Adrenal gland (tissue), 12 donors: ENCODE data around the gene TPD52L3. TPM values are rescaled to one million over a fixed set of nuclear protein-coding genes. Genes with fewer than 3 reads are reported as not detected.

ENCODE experiments used
- DNase-seq, 7 donors: peaks; one replicate each; pipeline ENCODE4 v3.0.0-alpha.2; 2019 to 2020
- H3K27ac ChIP-seq, 5 donors: fragments of 200-600 bp; sonication (generic) in 4 of 5; 1 replicate in 3 of 5; 2 replicates in 2 of 5; pipeline versions ENCODE4 v1.5.1 to v1.8.0; 2016 to 2020; ENCODE audit warnings: mild to moderate bottlenecking in 1 of 5
- H3K27me3 ChIP-seq: fragments of 200-600 bp; 2 replicates; pipeline ENCODE4 v1.8.0; 2021
- H3K36me3 ChIP-seq, 2 donors: fragments of 200-600 bp; replicated peaks in 1 of 2; 1 replicate in 1 of 2; 2 replicates in 1 of 2; pipeline versions ENCODE4 v1.5.1 to v1.8.0; 2018 to 2022
- H3K4me1 ChIP-seq, 2 donors: fragments of 200-600 bp; replicated peaks in 1 of 2; 1 replicate in 1 of 2; 2 replicates in 1 of 2; pipeline versions ENCODE4 v1.5.1 to v1.8.0; 2018 to 2021
- H3K4me3 ChIP-seq, 4 donors: fragments of 200-600 bp; sonication (generic) in 3 of 4; one replicate each; pipeline ENCODE4 v1.5.1; 2016 to 2018
- H3K9me3 ChIP-seq, 3 donors: fragments of 200-600 bp; sonication (generic) in 1 of 3; replicated peaks in 1 of 3; 1 replicate in 2 of 3; 2 replicates in 1 of 3; pipeline versions ENCODE4 v1.5.1 to v1.8.0; 2016 to 2021
- POLR2A ChIP-seq, 2 donors: fragments of 450-650 bp; IDR thresholded peaks; one replicate each; pipeline ENCODE4 v1.6.1; 2017; ENCODE audit warnings: antibody characterized with exemption in 2 of 2, mild to moderate bottlenecking in 2 of 2, moderate library complexity in 1 of 2
- WGBS, 4 donors: extraction: QIAGEN DNeasy Blood & Tissue Kit in 2 of 4; methylation state at CpG; one replicate each; pipeline versions ENCODE4 v1.1.5 to v1.1.7; 2013 to 2017; 5-methylcytosine and 5-hydroxymethylcytosine counted together
- intact Hi-C, 2 donors: fragments of 100-400 bp; cut with DNase I; formaldehyde crosslinking; loops; one replicate each; pipeline versions ENCODE4 v1.14.1 to v1.15.0; 2022 to 2023
- polyA plus RNA-seq, 3 donors: library from polyadenylated mRNA; stranded (reverse); fragments of 200-250 nt in 2 of 3; fragments of 350-450 nt in 1 of 3; fragmentation: Illumina TruSeq in 1 of 3; extraction: RNeasy Lipid Tissue Mini Kit (QIAGEN cat#74804) in 1 of 3; gene quantifications; one replicate each; pipeline ENCODE4 v1.2.3, GENCODE V29; 2013 to 2014
- total RNA-seq, 9 donors: library from RNA; depleted of rRNA in 4 of 9; stranded (reverse); fragments of >200 nt in 4 of 9; fragments of 120-200 nt in 1 of 9; fragmentation: NEBNext Ultra II Directional in 1 of 9; extraction: Animal tissue kit (Norgen Biotek cat#: 25700) in 1 of 9; gene quantifications; one replicate each; pipeline versions ENCODE4 v1.1.0 to v1.2.4, GENCODE V29; 2013 to 2023
- TF ChIP-seq, protein P1 (sequence below), 6 experiments: fragments of 450-650 bp in 4 of 6; fragments of 200-600 bp in 2 of 6; sonication (generic) in 1 of 6; IDR thresholded peaks; 1 replicate in 5 of 6; 2 replicates in 1 of 6; pipeline versions ENCODE4 v1.5.1 to v1.8.0; 2016 to 2021; ENCODE audit warnings: antibody characterized with exemption in 6 of 6, mild to moderate bottlenecking in 2 of 6, moderate library complexity in 1 of 6
- donor health status: healthy with polysubstance abuse.
- donor health status: Bipolar disorder and iron deficiency.
- donor health status: DM: yes; HTN: yes; CAD: no.
- donor health status: DM: no; HTN: no; CAD: no.
- donor health status: DM: no; HTN: no; CAD: no.
- donor health status: DM: yes; HTN: yes; CAD: no.

Gene TPD52L3
- total and polyA plus RNA-seq, 12 donors, result not detected

DNA sequence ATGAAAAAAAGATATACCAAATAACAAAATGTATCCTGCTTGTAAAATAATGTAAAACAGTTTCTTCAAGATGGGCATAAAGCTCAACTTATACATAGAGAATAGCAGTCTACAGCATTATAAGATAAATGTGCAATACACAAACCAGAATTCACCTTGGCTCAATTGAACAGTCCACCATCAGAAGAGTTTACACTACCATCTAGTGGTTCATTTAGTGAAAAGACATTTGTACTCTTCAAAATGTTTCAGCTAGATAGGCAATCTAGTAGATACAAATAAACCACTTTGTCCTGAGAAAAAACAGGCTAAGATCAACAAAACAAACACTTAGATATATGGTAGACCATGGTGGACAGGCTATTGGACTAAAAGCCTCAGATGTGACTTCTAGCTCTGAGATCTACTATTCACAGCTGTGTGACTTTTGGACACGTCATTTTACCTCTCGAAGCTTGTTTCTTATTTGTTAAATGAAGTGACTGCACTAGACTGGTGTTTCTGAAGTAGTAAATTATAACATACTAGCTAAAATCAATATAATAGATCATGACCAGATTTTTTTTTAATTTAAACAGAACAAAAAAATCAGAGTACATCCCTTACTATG is 22.1 kb upstream of the TPD52L3 start:
- no peaks in the 10 kb centered on the region for H3K4me1 ChIP-seq
- TF ChIP-seq, protein P1, sequence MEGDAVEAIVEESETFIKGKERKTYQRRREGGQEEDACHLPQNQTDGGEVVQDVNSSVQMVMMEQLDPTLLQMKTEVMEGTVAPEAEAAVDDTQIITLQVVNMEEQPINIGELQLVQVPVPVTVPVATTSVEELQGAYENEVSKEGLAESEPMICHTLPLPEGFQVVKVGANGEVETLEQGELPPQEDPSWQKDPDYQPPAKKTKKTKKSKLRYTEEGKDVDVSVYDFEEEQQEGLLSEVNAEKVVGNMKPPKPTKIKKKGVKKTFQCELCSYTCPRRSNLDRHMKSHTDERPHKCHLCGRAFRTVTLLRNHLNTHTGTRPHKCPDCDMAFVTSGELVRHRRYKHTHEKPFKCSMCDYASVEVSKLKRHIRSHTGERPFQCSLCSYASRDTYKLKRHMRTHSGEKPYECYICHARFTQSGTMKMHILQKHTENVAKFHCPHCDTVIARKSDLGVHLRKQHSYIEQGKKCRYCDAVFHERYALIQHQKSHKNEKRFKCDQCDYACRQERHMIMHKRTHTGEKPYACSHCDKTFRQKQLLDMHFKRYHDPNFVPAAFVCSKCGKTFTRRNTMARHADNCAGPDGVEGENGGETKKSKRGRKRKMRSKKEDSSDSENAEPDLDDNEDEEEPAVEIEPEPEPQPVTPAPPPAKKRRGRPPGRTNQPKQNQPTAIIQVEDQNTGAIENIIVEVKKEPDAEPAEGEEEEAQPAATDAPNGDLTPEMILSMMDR (IDR thresholded peaks at IDR 0.05), result peak; percentile 32 to 82 (median 66)
- no peak for TF ChIP-seq POLR2A (IDR thresholded peaks at IDR 0.05)
- H3K36me3 ChIP-seq, result no peaks in the 10 kb centered on the region
- intact Hi-C loops, result loop anchor here (2.0 to 10.0 kb wide), 4 partner anchors 111 to 421 kb away; no protein-coding TSS in a partner anchor
- H3K9me3 ChIP-seq, result no peaks in the 10 kb centered on the region
- no peak overlapping the region for H3K27ac ChIP-seq
- H3K4me3 ChIP-seq, result no peak overlapping the region
- 85 to 91% (median 87%) methylated on average over 2 of the region's 2 CpGs for WGBS, 4 donors
- H3K27me3 ChIP-seq, result no peaks in the 10 kb centered on the region
- DNase-seq, result no peak

DNA sequence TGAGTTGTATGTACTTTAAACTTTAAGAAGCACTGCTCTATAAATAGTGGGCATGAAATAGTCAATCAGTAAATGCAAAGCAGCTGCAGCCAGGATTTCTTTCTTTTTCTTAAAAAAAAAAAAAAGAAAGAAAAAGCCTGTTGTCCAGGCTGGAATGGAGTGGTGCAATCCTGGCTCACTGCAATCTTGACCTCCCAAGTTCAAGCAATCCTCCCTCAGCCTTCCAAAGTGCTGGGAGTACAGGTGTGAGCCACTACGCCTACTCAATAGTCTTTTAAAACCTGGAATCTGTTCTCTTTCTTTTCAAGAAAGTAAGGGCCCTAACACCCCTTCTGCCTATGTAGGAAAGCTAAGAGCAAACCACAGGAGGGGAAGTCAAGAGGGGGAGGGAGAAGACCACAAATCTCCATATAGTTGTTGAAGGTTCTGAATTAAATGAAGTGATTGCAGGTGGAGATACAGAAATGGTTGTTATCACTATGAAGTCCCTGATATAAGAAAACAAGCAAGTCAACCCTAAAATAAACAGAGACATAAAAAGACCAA is 20.6 kb upstream of the TPD52L3 start:
- H3K27me3 ChIP-seq, result no peaks in the 10 kb centered on the region
- H3K4me3 ChIP-seq, result no peak overlapping the region
- 57 to 94% (median 82%) methylated on average over 1 of the region's 1 CpG for WGBS, 4 donors
- no peak overlapping the region for H3K27ac ChIP-seq
- no peaks in the 10 kb centered on the region for H3K4me1 ChIP-seq
- no peak for DNase-seq
- no peaks in the 10 kb centered on the region for H3K36me3 ChIP-seq
- no peaks in the 10 kb centered on the region for H3K9me3 ChIP-seq
- intact Hi-C loops, result loop anchor here (2.0 to 10.0 kb wide), 4 partner anchors 113 to 423 kb away; no protein-coding TSS in a partner anchor
- TF ChIP-seq, protein P1 (IDR thresholded peaks at IDR 0.05), result no peak

DNA sequence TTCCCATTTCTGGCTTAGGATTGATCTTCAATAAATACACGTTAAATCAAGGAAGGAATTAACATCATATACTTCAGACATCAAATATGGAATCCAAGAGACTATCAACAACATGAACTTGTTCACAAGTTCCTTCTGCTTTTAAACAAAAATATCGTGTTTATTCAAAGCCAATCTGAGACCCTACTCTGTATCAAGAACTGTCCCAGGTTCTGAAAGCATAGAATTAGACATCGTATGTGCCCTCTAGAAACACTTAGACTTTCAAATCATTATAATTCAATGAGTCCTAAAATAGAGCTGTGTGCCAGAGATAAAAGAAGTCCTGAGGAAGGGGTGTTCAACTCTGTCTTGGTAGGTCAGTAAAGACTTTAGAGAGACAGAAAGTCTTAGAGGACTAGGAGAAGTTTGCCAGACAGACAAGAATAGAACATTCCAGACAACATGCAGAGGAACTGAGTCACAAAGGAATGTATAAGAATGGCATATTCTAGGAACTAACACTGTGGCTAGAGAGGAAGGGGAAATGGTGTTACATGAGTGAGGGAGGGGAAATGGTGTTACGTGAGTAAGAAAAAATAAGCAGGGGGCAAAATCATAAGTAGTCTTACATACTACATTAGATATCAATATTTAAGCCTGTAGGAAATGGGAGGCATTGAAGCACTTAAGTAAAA is 2.9 kb downstream of the TPD52L3 start:
- intact Hi-C loops, result no loop called here
- no peaks in the 10 kb centered on the region for H3K4me1 ChIP-seq
- H3K9me3 ChIP-seq, result no peaks in the 10 kb centered on the region
- TF ChIP-seq POLR2A (IDR thresholded peaks at IDR 0.05), result no peak
- TF ChIP-seq, protein P1 (IDR thresholded peaks at IDR 0.05), result no peak
- DNase-seq, result no peak
- H3K27me3 ChIP-seq, result no peaks in the 10 kb centered on the region
- H3K36me3 ChIP-seq, result no peaks in the 10 kb centered on the region
- 65 to 79% (median 75%) methylated on average over 4 of the region's 4 CpGs for WGBS, 4 donors
- no peak overlapping the region for H3K27ac ChIP-seq
- no peak overlapping the region for H3K4me3 ChIP-seq

DNA sequence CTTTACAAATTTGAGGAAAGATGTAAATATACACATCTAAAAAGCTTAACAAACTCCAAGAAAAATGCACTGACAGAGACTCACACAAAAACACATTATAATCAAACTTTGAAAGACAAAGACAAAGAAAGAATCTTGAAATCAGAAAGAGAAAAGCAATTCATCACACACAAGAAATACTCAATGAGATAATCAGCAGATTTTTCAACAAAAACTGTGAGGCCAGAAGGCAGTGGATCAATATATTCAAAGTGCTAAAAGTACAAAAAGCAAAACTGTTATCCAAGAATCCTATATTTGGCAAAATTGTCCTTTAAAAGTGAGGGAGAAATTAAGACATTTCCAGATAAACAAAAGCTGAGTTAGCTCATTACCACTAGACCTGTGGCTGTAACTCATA is 6.1 kb downstream of the TPD52L3 start:
- no peak overlapping the region for H3K27ac ChIP-seq
- DNase-seq, result no peak
- no peaks in the 10 kb centered on the region for H3K27me3 ChIP-seq
- no peaks in the 10 kb centered on the region for H3K4me1 ChIP-seq
- no peaks in the 10 kb centered on the region for H3K36me3 ChIP-seq
- H3K4me3 ChIP-seq, result no peak overlapping the region
- no peaks in the 10 kb centered on the region for H3K9me3 ChIP-seq
- intact Hi-C loops, result no loop called here
- no peak for TF ChIP-seq POLR2A (IDR thresholded peaks at IDR 0.05)
- TF ChIP-seq, protein P1 (IDR thresholded peaks at IDR 0.05), result no peak
